DMS114 treated with DMSO at 0.1 percent for 48 hours (cell line): ENCODE data around the gene SRC.
"Not testable (repeated sequence)": the region's sequence is repeated elsewhere in the genome, so short reads cannot be mapped to it uniquely, and the experiment has no call there.

Experiments
- DNase-seq: peaks from one replicate; lab custom pipeline; 2025; ENCODE audit not compliant: unreplicated experiment; lab: John Stamatoyannopoulos, UW

SRC gene

DNA sequence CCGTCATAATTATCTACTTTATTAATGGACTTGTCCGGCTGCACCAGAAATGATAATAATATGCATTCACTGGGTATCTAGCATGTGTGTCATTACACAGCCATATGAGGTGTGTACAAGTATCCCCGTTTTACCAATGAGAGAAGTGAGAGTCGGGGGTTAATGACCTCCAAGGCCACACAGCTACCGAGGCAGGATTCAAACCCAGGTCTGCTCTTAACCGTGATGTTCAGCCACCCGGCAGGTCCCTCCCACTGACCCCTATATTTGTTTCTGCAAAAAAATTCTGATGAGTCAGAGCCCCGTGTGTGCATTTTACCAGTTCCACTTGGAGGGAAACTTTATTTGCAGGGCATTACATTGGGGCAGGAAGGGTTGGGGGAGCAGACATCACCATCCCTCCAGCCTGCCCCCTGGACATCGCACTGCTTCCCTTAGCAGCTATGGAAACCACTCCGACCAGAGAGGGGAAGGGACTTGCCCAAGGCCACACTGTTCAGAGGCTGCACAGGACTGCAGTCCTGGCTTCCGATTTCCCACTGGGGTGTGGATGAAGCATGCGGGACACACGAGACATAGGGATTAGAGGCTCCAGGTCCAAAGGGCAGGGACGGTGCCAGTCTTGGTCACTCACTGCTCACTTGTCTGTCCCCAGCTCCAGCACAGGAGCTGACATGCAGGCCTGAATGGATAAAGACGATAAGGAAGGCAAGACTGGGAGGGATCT lies 10.1 kb upstream of the SRC start:
- no peak for DNase-seq

DNA sequence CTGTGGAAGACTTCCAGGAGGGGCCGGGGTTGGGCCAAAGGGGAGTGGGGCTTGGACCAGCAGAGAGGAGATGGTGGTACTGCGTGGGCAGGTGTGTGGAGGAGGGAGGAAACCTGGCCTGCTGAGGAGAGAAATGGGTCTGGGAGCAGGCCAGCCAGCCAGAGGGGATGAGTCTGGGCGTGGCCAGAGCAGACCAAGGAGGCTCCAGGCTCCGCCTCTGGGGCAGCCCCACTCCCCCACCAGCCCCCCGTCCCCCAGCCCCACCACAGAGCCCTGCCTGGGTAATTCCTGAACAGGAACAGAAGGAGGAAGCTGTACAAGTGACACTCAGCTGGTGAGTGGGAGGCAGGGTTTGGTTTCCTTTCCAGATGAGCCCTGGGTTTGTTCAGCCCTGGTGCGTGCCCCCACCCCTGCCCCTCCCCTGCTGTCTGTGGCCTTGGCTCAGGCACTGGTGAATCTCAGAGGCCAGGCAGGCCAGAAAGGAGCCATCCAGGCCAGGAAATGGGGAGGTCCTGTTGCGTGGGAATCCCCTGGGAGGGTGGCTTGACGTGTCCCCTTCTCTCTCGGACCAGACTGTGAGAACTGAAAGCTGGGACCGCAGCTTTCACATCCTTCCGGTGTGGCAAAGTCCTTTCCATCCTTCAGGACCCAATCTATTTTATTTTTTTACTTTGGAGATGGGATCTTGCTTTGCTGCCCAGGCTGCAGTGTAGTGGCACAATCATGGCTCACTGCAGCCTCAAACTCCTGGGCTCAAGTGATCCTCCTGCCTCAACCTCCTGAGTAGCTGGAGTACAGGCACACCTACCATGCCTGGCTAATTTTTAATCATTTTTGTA lies 9.4 kb upstream of the SRC start:
- no peak for DNase-seq

DNA sequence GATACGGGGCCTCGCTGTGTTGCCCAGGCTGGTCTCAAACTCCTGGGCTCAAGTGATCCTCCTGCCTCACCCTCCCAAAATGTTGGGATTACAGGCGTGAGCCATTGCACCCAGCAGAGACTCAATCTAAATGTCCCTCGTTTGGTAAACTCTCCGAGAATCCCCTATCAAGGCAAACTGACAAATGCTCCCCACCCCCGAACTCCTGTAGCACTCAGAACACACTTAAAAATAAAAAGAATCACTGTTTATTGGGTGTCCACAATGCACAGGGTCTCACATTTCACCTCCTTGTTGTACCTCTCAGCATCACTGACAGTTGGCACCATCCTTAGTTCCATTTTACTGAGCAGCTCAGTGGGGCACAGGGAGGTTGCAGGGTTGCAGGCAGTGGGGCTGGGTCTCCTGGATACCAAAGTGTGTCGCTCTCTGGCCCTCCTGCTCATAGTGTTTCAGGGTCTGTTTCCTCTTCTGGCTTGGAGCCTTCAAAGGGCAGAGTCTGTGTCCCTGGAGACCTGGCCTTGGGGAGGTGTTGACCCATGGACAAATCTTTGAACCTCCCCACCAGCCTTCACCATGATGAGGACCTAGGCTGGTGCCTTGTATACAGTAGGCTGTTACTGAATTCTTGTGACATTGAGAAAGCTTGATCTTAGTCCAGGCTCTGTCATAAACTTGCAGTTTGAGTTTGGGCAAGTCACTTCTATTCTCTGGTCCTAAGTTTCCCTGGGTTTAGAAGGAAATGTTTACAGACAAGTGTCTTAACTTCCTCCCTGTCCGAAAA lies 8.5 kb upstream of the SRC start:
- DNase-seq, result no peak

DNA sequence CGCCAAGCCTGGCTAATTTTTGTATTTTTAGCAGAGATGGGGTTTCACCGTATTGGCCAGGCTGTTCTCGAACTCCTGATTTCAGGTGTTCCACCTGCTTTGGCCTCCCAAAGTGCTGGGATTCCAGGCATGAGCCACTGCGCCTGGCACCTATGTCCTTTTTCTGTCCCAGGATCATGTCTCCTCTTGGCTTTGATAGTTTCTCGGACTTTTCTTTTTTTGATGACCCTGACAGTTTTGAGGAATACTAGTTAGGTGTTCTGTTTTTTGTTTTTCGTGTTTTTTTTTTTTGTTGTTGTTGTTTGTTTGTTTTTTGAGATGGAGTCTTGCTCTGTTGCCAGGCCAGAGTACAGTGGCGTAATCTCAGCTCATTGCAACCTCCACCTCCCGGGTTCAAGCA lies 7.6 kb upstream of the SRC start:
- not testable (repeated sequence) for DNase-seq

DNA sequence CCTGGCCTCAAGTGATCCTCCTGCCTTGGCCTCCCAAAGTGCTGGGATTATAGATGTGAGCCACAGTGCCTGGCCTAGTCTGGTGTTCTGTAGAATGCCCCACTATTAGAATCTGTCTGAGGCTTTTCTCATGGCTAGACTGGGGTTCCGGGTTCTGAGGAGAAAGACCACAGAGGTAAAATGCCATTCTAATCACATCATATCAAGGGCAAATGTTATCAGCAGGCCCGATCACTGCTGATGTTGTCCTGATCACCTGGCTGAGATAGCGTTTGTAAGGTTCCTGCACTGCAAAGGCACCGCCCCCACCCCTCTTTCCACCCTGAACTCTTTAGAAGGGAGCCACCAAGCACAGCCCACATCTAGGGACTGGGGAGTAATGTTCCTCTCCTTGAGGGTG lies 6.7 kb upstream of the SRC start:
- no peak for DNase-seq

DNA sequence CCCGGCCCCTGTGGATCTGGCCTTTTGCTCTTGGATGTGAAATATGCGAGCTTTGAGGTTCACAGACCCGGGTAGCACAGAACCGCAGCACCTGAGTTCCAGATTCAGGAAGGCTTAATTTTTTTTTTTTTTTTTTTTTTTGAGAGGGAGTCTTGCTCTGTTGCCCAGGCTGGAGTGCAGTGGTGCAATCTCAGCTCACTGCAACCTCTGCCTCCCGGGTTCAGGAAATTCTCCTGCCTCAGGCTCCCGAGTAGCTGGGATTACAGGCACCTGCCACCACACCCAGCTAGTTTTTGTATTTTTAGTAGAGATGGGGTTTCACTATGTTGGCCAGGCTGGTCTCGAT lies 6.2 kb upstream of the SRC start:
- not testable (repeated sequence) for DNase-seq

DNA sequence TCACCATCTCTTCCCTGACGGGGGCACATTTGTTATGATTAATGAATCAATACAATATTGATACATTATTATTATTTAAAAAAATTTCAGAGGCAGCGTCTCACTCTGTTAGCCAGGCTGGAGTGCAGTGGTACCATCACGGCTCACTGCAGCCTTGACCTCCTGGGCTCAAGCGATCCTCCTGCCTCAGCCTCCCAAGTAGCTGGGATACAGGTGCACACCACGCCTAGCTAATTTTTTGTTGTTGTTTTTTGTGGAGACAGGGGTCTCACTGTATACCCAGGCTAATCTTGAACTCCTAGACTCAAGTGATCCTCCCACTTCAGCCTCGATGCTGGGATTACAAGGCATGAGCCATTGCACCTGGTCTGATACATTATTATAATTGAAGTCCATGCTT lies 4.9 kb upstream of the SRC start:
- DNase-seq, result no peak

DNA sequence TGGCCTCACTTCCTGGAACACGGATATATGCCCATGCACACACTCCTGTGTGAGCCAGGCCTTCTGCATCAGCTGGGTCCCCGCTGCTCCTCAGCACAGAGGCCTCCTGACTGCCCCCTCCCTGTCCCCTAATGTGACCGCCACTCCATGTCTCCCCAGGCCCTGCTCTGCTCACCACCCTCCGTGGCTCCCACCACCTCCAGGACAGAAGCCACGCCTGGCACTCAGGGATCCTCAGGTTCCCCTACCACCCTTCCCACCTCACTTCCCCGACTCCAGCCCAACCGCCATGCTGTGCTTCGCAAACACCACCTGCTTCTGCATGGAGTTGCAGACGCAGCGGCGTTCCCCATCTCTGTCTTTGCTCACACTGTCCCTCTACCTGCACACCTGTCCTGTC lies 4.3 kb upstream of the SRC start:
- no peak for DNase-seq

DNA sequence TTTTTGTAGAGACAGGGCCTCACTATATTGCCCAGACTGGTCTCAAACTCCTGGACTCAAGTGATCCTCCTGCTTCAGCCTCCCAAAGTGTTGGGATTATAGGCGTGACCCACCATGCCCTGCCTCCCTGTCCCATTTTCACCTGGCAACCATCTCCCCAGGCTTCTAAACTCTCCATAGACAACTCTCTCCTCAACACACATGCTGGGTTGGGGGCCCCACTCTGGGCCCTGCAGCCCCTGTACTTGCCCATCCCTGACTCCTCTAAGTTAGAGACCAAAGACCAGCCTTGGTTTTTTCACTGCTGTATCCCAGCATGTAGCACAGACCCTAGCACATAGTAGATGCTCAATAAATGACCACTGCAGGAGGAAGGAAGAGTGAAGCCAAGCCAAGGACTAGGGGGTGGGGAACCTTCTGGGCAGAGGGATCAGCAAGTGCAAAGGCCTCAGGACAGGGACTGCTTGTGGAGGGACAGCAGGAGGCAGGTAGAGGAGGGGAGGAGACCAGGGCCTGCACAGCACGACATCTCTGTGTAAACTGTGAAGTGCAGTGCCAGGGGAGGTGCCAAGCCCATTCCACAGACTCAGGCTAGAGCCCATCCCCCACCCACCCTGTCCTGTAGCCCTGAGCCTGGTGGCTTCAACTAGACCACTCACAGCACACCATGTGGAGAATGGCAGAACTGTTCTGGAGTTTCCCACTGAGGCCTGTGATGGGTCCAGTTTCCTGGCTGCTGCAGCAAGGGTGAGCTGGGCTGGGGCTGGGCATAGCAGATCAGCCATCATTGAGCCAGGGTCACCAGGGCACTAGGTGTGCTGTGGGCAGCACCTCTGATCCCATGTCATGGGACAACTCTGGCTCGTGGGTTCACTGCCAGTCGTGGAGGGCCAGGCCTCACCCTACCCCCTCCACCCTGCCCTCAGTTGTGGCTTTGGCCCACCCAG lies 3.4 kb upstream of the SRC start:
- no peak for DNase-seq

DNA sequence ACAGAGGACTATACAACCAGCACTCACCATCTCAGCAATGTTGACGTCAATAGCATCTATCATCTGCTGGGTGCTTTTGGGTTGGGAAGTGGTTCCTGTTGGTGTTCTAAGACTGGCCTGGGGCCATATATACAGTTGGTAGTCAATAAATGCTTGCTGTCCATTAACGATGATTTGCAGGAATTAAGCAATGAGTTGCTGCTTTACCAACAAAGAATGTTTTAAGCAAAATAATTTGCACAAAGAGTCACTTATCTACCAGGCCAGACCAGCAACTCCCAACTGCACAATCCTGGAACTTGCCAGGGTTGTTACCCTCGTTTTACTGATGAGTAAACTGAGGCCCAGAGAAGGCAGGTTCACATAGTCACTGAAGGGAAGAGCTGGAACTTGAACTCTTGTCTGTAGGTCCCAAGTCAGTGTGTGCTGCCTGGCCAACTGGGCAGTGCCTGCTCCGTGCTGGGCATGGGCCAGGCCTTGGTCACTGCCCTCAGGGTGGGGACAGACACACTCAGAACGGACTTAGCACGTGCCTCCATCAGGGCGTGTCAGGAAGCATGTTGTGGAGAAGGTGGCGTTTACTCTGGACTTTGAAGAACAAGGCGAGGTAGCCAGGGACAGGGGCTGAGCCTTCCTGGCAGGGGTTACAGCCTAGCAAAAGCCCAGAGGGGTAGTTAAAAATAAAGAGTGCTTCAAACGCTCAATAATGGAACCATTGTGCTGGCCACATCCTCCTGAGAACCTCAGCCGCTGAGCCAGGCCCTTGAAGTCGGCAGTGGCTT lies 2.5 kb upstream of the SRC start:
- no peak for DNase-seq

DNA sequence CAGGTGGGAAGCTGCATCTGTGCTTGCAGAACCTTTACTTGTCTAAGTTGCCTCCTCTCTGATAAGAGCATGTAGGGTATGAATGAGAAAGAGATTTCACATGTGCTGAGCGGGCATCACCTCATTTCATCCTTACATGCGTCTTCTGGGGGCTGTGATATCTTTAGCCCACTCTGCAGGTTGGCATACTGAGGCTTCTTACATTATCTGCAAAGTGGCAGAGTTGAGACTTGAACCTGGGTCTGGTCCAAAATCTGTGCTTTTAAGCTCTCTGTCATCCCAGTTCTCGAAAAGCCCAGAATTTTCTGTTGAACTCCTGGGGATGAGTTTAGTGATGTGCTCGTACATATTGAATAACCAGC lies 2.0 kb upstream of the SRC start:
- no peak for DNase-seq

DNA sequence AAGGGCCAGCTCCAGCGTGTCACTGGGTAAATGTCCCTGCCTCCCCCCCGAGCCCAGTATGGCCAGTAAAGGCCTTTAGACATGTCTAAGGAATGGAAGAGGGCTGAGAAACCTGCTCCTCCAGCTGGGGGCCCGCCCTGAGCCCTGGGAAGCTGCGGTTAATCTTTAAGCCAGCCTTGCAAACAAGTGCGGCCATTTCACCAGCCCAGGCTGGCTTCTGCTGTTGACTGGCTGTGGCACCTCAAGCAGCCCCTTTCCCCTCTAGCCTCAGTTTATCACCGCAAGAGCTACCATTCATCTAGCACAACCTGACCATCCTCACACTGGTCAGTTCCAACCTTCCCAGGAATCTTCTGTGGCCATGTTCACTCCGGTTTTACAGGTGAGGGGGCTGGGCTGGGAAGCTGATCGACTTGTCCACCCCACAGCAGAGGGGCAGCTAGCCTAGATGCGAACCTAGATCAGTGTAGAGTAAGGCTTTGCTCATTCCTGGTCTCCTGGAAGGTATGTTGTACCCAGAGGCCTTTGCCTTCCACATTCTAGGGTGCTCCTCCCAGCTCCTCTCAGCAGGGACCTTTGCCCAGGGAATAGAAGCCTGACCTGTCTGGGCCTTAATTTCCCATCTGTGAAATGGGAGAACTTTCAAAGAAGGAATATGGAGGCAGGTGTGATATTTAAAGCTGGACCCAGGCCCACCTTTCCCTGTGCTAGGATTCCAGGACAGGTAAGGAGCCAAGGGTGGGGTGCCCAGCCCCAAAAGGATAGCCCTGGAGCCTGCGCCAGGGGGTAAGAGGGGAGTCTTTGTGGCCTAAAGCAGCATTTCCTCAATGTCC lies 1.2 kb upstream of the SRC start:
- DNase-seq, result no peak

DNA sequence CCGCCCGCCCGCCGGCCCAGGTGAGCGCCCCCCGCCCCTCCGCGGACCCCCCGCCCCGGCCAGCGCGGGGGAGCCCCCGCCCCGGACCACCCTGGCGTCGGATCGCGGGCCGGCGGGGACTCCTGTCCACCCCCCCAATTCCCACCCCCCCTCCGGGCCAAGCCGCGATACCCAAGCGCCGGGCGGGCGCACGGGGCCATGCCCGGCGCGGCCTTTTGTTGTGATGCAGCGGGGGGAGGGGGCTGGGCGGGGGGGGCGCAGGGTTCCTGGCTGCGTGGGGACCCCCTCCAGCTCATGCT lies 245 bp downstream of the SRC start:
- DNase-seq, result no peak

DNA sequence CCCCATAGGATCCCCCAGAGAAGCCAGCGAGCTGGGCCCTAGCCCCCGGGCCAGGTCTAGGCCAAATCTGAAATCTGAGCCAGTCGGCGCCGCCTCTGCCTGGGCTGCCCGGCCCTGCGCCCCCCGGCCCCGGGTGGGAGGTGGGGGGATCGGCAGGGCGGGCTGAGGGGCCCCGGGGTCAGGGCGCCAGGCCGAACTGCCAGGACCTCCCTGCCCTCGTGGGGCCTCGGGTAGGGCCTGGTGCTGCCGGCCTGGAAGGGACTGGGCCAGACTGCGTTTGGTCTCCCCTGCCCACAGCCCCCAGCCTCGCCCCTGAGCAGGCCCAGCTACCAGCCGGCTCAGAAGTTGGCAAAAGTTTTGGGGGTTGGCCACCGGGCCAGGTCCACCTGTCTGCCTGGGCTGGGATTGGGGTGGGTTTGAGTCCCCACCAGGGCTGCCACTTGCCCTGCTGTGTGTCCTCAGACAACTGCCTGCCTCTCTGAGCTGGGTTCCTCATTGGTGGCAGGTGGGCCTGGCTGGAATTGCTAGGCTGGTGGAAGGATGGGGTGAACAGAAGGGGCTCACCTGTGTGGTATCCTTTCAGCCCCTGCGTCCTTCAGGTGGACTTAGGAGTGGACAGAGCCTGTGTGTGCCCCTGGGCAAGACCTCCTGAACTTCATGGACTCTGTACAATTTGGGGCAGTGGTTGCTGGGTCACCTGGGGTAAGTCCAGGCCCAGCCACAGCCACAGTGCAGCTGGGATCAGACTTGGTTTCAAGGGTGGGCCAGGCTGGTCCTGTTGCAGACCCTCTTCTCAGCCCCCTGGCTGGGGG lies 801 bp downstream of the SRC start:
- no peak for DNase-seq

DNA sequence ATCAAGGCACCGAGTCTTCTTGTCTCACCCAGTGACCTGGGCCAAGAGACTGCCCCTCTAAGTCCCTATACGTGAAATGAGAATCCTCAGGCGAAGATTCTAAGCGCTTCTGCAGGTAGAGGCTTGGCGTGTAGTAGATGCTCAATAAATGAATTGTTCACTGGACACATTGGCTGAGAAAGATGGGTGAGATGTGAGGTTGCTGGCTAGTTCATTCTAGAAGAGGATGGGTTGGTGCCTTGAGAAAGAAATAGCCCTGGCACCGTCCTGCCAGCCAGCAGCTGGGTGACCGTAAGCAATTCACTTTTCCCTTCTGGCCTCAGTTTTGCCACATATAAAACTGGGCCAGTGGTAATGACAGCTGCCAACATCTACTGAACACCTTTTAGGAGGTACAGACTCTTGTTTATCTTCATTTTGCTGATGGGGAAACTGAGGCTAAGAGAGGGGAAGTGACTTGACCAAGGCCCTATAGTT lies 1.4 kb downstream of the SRC start:
- no peak for DNase-seq

DNA sequence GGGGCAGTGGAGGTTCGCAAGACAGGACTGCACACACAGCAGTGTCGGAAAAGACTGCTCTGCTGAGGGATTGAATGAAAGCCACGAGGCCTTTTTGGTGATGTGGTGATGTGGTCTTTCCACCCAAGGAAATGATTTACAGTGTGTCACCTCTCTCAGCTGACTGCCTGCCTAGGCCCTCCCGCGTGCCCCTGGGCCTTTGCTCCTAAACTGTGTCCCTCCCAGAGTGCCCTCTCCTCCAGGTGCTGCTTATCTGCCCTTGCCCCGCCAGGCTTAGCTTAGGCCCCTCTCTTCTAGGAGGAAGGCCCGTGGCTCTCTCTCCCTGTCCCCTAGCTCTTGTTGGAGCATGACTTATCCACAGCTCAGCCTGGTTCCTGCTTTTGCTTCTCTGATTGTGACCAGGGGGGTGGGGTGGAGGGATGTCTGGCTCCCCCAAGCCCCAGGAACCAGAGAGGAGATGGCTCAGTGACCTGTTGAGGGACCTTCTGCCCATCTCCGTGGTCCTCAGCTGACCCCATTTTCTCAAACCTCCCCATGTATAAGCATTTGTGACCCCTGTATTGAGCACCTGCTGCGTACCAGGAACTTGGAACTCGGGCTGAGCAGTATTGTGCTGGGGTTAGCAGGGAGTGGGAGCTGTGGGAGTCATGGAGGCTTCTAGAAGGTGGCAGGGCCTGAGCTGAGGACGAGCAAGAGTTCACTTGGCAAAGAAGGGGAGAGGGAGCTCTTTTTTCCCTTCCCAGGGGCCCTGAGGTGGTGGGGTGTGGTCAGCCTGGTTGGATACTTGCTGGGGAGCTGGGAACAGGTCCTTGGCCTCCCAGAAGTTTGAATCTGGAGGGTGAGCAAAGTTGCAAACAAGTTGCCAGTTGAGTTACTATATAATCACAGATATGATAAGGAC lies 2.2 kb downstream of the SRC start:
- DNase-seq, result no peak

DNA sequence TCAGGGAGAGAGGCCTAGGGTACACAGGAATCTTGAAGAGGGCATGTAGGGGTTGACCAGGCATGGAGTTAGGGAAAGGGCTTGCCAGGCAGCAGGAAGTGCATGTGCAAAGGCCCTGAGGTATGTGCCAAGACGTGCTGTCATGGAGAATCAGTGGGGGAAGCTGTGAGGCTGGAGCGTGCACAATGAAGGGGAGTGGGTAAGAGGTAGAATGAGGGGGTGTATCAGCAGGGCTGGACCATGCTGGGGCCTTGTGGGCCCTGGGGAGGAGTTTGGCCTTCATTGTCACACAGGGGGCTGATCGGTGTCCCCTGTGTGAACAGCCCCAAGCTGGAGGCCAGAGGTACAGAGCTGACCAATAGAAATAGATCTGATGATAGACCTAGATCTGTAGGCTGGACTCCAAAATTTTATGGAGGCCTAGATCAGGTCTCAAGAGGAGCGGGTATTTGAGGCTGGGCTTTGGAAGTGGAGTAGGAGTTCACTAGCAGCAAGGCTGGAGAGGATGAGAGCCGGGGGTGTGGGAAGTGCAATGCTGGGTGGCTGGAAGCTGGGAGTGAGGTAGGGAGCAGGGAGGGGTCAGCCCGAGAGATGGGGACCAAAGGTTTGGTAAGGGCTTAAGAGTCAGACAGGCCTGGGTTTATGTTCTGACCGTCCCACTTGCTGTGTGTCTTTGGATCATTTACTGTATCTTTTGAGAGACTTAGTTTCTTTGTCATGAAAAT lies 3.0 kb downstream of the SRC start:
- DNase-seq, result no peak
